Measurements from ENCODE around the gene IGF2BP2. TPM values are rescaled to one million over a fixed set of nuclear protein-coding genes. Genes with fewer than 3 reads are reported as not detected.

IGF2BP2 gene
- total and polyA plus RNA-seq, 2 of the 4 experiments (the other 2 are of a cell fraction), result 23.4 to 88.2 TPM

- TF ChIP-seq BHLHE40 (IDR thresholded peaks at IDR 0.05; ENCODE audit: low read depth, low read length), result peak; percentile 43; the same call in 1 of the 2 replicates
- no peak for TF ChIP-seq MAZ (IDR thresholded peaks at IDR 0.05; ENCODE audit: borderline replicate concordance, low read depth, low read length)
- TF ChIP-seq MAFK (IDR thresholded peaks at IDR 0.05; ENCODE audit: low read depth, low read length), result peak; percentile 28; the same call in 1 of the 2 replicates
- no peak for TF ChIP-seq CHD1 (IDR thresholded peaks at IDR 0.05; ENCODE audit: low read depth, low read length)
- TF ChIP-seq CEBPB (IDR thresholded peaks at IDR 0.05; ENCODE audit: low read depth, low read length), result no peak
- no peak for TF ChIP-seq RAD21 (IDR thresholded peaks at IDR 0.05; ENCODE audit: low read length)
These were observed 28.3 kb downstream of the IGF2BP2 start (continued) for GRCh38 chr3:185796431-185797107.

GRCh38 chr3:185793381-185793780, 31.5 kb downstream of the IGF2BP2 start:
- Histone ChIP-seq H4K5ac (ENCODE audit: low read depth, low read length) (no peak overlapping the region), H3K4me3 (ENCODE audit: insufficient read depth, low read depth, low read length) (no peak overlapping the region), H3K9me3 (ENCODE audit: control insufficient read depth, insufficient read depth, low read length) (no peaks in the 10 kb centered on the region), H2AFZ (replicated peaks; ENCODE audit: low read length, poor library complexity) (no peak overlapping the region), H4K8ac (ENCODE audit: low read depth in 2 of 2, low read length in 2 of 2) (no peak overlapping the region), H2AK5ac (ENCODE audit: low read depth, low read length) (no peak overlapping the region), H2BK5ac (ENCODE audit: low read depth, low read length, poor library complexity, severe bottlenecking) (no peak overlapping the region), H3K14ac (replicated peaks; ENCODE audit: low read depth, low read length) (no peak overlapping the region), H3K4me1 (ENCODE audit: control insufficient read depth, insufficient read depth, low read length) (peaks cover 20% of the 10 kb centered on the region), H3K23ac (ENCODE audit: low read depth, low read length) (no peak overlapping the region), H4K20me1 (ENCODE audit: insufficient read depth, low read length) (peaks cover 99% of the 10 kb centered on the region), H3K27me3 (ENCODE audit: control insufficient read depth, insufficient read depth, low read length) (no peaks in the 10 kb centered on the region), H2BK120ac (ENCODE audit: low read depth, low read length) (no peak overlapping the region), H2BK15ac (ENCODE audit: low read depth, low read length) (no peak overlapping the region), H3K56ac (ENCODE audit: extremely low read depth, insufficient read depth, low read length) (no peak overlapping the region), H4K91ac (ENCODE audit: insufficient read depth, low read depth, low read length) (no peak overlapping the region), H3K4me2 (ENCODE audit: low read depth, low read length) (no peak overlapping the region), H3K18ac (ENCODE audit: low read depth, low read length) (no peak overlapping the region), H2BK20ac (ENCODE audit: low read depth, low read length) (no peak overlapping the region), H3K79me1 (ENCODE audit: low read depth in 1 of 2, low read length in 2 of 2) (peaks cover 11 to 91% of the 10 kb centered on the region in 2 experiments; a peak in 2 of 4 replicates), H3K27ac (ENCODE audit: insufficient read depth, low read length) (no peak overlapping the region), H3K4ac (ENCODE audit: low read depth, low read length) (no peak overlapping the region), H3K9ac (ENCODE audit: low read depth, low read length) (no peak overlapping the region), H3K9me1 (ENCODE audit: insufficient read depth, low read length) (peaks cover 30% of the 10 kb centered on the region), H2AK9ac (replicated peaks; ENCODE audit: low read depth, low read length, poor library complexity) (no peak overlapping the region), H3K36me3 (ENCODE audit: control insufficient read depth, insufficient read depth, low read length) (0 out of 2 replicates have a peak, but pooled peaks cover 2% of the 10 kb centered on the region)
- dilution Hi-C loops (cut with HindIII; ENCODE audit: low sequenced_read_pairs, unreplicated experiment), result no loop called here
- intact Hi-C loops (cut with micrococcal nuclease), result no loop called here
- ChIA-PET POLR2A (ENCODE audit: unreplicated experiment) (no interaction called here), CTCF (no interaction called here)
- no TSS peak for BruUV-seq (replicated peaks)
- ATAC-seq (ENCODE audit: low read depth) (no peak), DNase-seq (no peak)
- in situ Hi-C loops (cut with MboI; ENCODE audit: low sequenced_read_pairs), result no loop called here
- WGBS, 2 experiments (ENCODE audit: extremely low coverage in 2 of 2, insufficient read length in 1 of 2), result no CpG with 5 or more reads among the region's 4 CpGs
- TF ChIP-seq MXI1 (IDR thresholded peaks at IDR 0.05; ENCODE audit: borderline replicate concordance, low read depth, low read length), result no peak
- no peak for TF ChIP-seq NFE2L2 (IDR thresholded peaks at IDR 0.05; ENCODE audit: low read depth, low read length)
- no peak for TF ChIP-seq SMC3 (IDR thresholded peaks at IDR 0.05; ENCODE audit: low read depth, low read length)
- no peak for TF ChIP-seq USF2 (IDR thresholded peaks at IDR 0.05; ENCODE audit: low read depth, low read length)
- TF ChIP-seq MAZ (IDR thresholded peaks at IDR 0.05; ENCODE audit: borderline replicate concordance, low read depth, low read length), result no peak
- TF ChIP-seq RCOR1 (IDR thresholded peaks at IDR 0.05; ENCODE audit: insufficient replicate concordance, low read length), result no peak
- TF ChIP-seq RFX5 (IDR thresholded peaks at IDR 0.05; ENCODE audit: low read depth, low read length), result no peak
- TF ChIP-seq CTCF (conservative IDR thresholded peaks at IDR 0.05; ENCODE audit: low read depth, low read length), result no peak
- no peak for TF ChIP-seq RAD21 (IDR thresholded peaks at IDR 0.05; ENCODE audit: low read length)
- TF ChIP-seq POLR2A (IDR thresholded peaks at IDR 0.05; ENCODE audit: low read depth, low read length), result no peak
- no peak for TF ChIP-seq CEBPB (IDR thresholded peaks at IDR 0.05; ENCODE audit: low read depth, low read length)
- no peak for TF ChIP-seq MAFK (IDR thresholded peaks at IDR 0.05; ENCODE audit: low read depth, low read length)
